H9 (cell line): ENCODE results near the gene ROPN1B. TPM values are rescaled to one million over a fixed set of nuclear protein-coding genes. Genes with fewer than 3 reads are reported as not detected.

Experiments used
- DNase-seq: peaks from one replicate; pipeline ENCODE4 v3.0.0-alpha.2; 2017
- H2AFZ ChIP-seq: one replicate; pipeline ENCODE4 v1.6.1; 2013; ENCODE audit warnings: mild to moderate bottlenecking, low read length, control low read depth, moderate library complexity
- H2AK5ac ChIP-seq: 2 replicates; pipeline ENCODE4 v1.6.1; 2013; ENCODE audit warnings: low read length, control low read depth, mixed read lengths; ENCODE audit not compliant: insufficient read length
- H2BK120ac ChIP-seq: one replicate; pipeline ENCODE4 v1.6.1; 2013; ENCODE audit warnings: low read depth, mild to moderate bottlenecking, low read length, control low read depth, inconsistent platforms; ENCODE audit not compliant: poor library complexity, severe bottlenecking
- H2BK12ac ChIP-seq: 2 replicates; pipeline ENCODE4 v1.6.1; 2013; ENCODE audit warnings: low read length, control low read depth, mixed read lengths, low read depth; ENCODE audit not compliant: insufficient read length
- H2BK15ac ChIP-seq: 2 replicates; pipeline ENCODE4 v1.6.1; 2013; ENCODE audit warnings: low read depth, low read length, control low read depth
- H2BK20ac ChIP-seq: one replicate; pipeline ENCODE4 v1.6.1; 2013; ENCODE audit warnings: low read depth, mild to moderate bottlenecking, low read length, control low read depth, inconsistent platforms; ENCODE audit not compliant: poor library complexity, severe bottlenecking
- H2BK5ac ChIP-seq: 2 replicates; pipeline ENCODE4 v1.6.1; 2013; ENCODE audit warnings: low read length, control low read depth, mixed read lengths; ENCODE audit not compliant: insufficient read length
- H3K14ac ChIP-seq: 2 replicates; pipeline ENCODE4 v1.6.1; 2013; ENCODE audit warnings: low read length, control low read depth; ENCODE audit not compliant: insufficient read depth
- H3K18ac ChIP-seq: 2 replicates; pipeline ENCODE4 v1.6.1; 2013; ENCODE audit warnings: low read depth, mild to moderate bottlenecking, mixed read lengths, low read length, control low read depth; ENCODE audit not compliant: insufficient read length
- H3K23ac ChIP-seq: 2 replicates; pipeline ENCODE4 v1.6.1; 2013; ENCODE audit warnings: low read length, control low read depth, mixed read lengths, low read depth; ENCODE audit not compliant: insufficient read length
- H3K23me2 ChIP-seq: 2 replicates; pipeline ENCODE4 v1.6.1; 2013; ENCODE audit warnings: low read depth, mild to moderate bottlenecking, mixed read lengths, low read length, control low read depth; ENCODE audit not compliant: insufficient read length, poor library complexity, severe bottlenecking
- H3K27ac ChIP-seq: 2 replicates; pipeline ENCODE4 v1.5.1; 2013; ENCODE audit warnings: low read length, control low read depth, mixed read lengths, low read depth; ENCODE audit not compliant: insufficient read length
- H3K27me3 ChIP-seq: 2 replicates; pipeline ENCODE4 v1.6.1; 2013; ENCODE audit warnings: low read length, control low read depth, inconsistent platforms; ENCODE audit not compliant: insufficient read depth
- H3K4ac ChIP-seq: 2 replicates; pipeline ENCODE4 v1.6.1; 2013; ENCODE audit warnings: low read depth, mild to moderate bottlenecking, control low read depth, inconsistent platforms, low read length, moderate library complexity
- H3K4me1 ChIP-seq: 2 replicates; pipeline ENCODE4 v1.6.1; 2013; ENCODE audit warnings: low read length, control low read depth, inconsistent platforms; ENCODE audit not compliant: insufficient read depth
- H3K4me2 ChIP-seq: 2 replicates; pipeline ENCODE4 v1.6.1; 2013; ENCODE audit warnings: low read length, control low read depth, mixed read lengths; ENCODE audit not compliant: insufficient read length, insufficient read depth
- H3K56ac ChIP-seq: 2 replicates; pipeline ENCODE4 v1.6.1; 2013; ENCODE audit warnings: low read depth, mild to moderate bottlenecking, mixed read lengths, low read length, control low read depth; ENCODE audit not compliant: insufficient read length
- H3K79me1 ChIP-seq: 2 replicates; pipeline ENCODE4 v1.6.1; 2013; ENCODE audit warnings: low read depth, mild to moderate bottlenecking, moderate library complexity, low read length, control low read depth, inconsistent platforms; ENCODE audit not compliant: insufficient read depth, poor library complexity, severe bottlenecking
- H3K79me2 ChIP-seq: 2 replicates; pipeline ENCODE4 v1.6.1; 2013; ENCODE audit warnings: low read length, control low read depth, inconsistent platforms; ENCODE audit not compliant: insufficient read depth
- H3K9ac ChIP-seq: 2 replicates; pipeline ENCODE4 v1.6.1; 2013; ENCODE audit warnings: low read length, control low read depth, mixed read lengths; ENCODE audit not compliant: insufficient read length; ENCODE audit errors: extremely low read depth
- H3K9me3 ChIP-seq: one replicate; pipeline ENCODE4 v1.6.1; 2013; ENCODE audit warnings: low read depth, low read length, inconsistent platforms; ENCODE audit not compliant: control insufficient read depth
- H3T11ph ChIP-seq: one replicate; pipeline ENCODE4 v1.6.1; 2013; ENCODE audit warnings: mild to moderate bottlenecking, low read length, control low read depth, inconsistent platforms
- H4K20me1 ChIP-seq: one replicate; pipeline ENCODE4 v1.6.1; 2013; ENCODE audit not compliant: control insufficient read depth, insufficient read length, insufficient read depth
- H4K5ac ChIP-seq: 2 replicates; pipeline ENCODE4 v1.6.1; 2013; ENCODE audit warnings: low read depth, mild to moderate bottlenecking, mixed read lengths, low read length, control low read depth; ENCODE audit not compliant: insufficient read length
- H4K8ac ChIP-seq: replicated peaks from 2 replicates; pipeline ENCODE4 v1.6.1; 2013; ENCODE audit warnings: low read length, control low read depth, mixed read lengths, low read depth; ENCODE audit not compliant: insufficient read length
- H4K91ac ChIP-seq: 2 replicates; pipeline ENCODE4 v1.6.1; 2013; ENCODE audit warnings: low read depth, mild to moderate bottlenecking, moderate library complexity, mixed read lengths, low read length, control low read depth; ENCODE audit not compliant: insufficient read length
- H3K27ac Mint-ChIP-seq, 3 experiments: 2 replicates in 2 of 3; 3 replicates in 1 of 3; pipeline ENCODE4 v1.8.0; 2020 to 2021; ENCODE audit warnings: mixed read lengths in 3 of 3, mild to moderate bottlenecking in 1 of 3, moderate library complexity in 1 of 3
- H3K27me3 Mint-ChIP-seq: 2 replicates; pipeline ENCODE4 v1.8.0; 2021; ENCODE audit warnings: low read depth, mild to moderate bottlenecking, moderate library complexity, mixed read lengths
- H3K36me3 Mint-ChIP-seq, 3 experiments: 2 replicates in 2 of 3; 3 replicates in 1 of 3; pipeline ENCODE4 v1.8.0; 2020 to 2021; ENCODE audit warnings: low read depth in 3 of 3, mixed read lengths in 3 of 3; ENCODE audit not compliant: insufficient read depth in 1 of 3
- H3K4me1 Mint-ChIP-seq, 2 experiments: 2 replicates each; pipeline ENCODE4 v1.8.0; 2020; ENCODE audit warnings: mixed read lengths in 2 of 2
- H3K4me3 Mint-ChIP-seq, 2 experiments: 2 replicates in 1 of 2; 3 replicates in 1 of 2; pipeline ENCODE4 v1.8.0; 2020 to 2021; ENCODE audit warnings: mild to moderate bottlenecking in 2 of 2, mixed read lengths in 2 of 2, moderate library complexity in 1 of 2
- H3K9me3 Mint-ChIP-seq, 2 experiments: 2 replicates in 1 of 2; 3 replicates in 1 of 2; pipeline ENCODE4 v1.8.0; 2020; ENCODE audit warnings: mild to moderate bottlenecking in 2 of 2, mixed read lengths in 2 of 2, moderate library complexity in 1 of 2
- CTCF ChIP-seq: fragments of 200-600 bp; sonication (generic); conservative IDR thresholded peaks from 3 replicates; pipeline ENCODE4 v1.8.0; 2021; ENCODE audit warnings: antibody characterized with exemption, mild to moderate bottlenecking
- total RNA-seq: library from RNA; stranded (reverse); gene quantifications from 2 replicates; pipeline ENCODE4 v1.2.1, GENCODE V29; 2021

Gene ROPN1B
- total RNA-seq, 1 experiment from 2014 or later = not detected

- Histone ChIP-seq H3K14ac (no peak overlapping the region), H2BK12ac (no peak overlapping the region), H3K79me1 (no peaks in the 10 kb centered on the region), H3K23ac (no peak overlapping the region), H2BK20ac (no peak overlapping the region), H3K4me1 (no peaks in the 10 kb centered on the region), H3K27ac (no peak overlapping the region), H2BK5ac (no peak overlapping the region), H3K4ac (no peak overlapping the region), H2AFZ (no peak overlapping the region), H3K18ac (no peak overlapping the region), H3K9ac (no peak overlapping the region), H3K9me3 (no peaks in the 10 kb centered on the region), H4K5ac (no peak overlapping the region), H2AK5ac (no peak overlapping the region), H2BK120ac (no peak overlapping the region), H2BK15ac (no peak overlapping the region), H4K91ac (no peak overlapping the region), H4K20me1 (no peaks in the 10 kb centered on the region), H3K27me3 (no peaks in the 10 kb centered on the region), H3K4me2 (no peak overlapping the region), H3T11ph (no peak overlapping the region), H3K79me2 (no peaks in the 10 kb centered on the region), H3K56ac (no peak overlapping the region), H4K8ac (no peak overlapping the region), H3K23me2 (no peaks in the 10 kb centered on the region)
- Mint-ChIP-seq H3K27me3 (peaks cover 34% of the 10 kb centered on the region), H3K4me3 (no peak overlapping the region), H3K9me3 (peaks cover 35 to 48% of the 10 kb centered on the region in 2 experiments), H3K4me1 (no peaks in the 10 kb centered on the region; a peak in 1 of 4 replicates), H3K27ac (no peak overlapping the region), H3K36me3 (peaks cover 5 to 23% (median 9%) of the 10 kb centered on the region in 3 experiments; a peak in 5 of 7 replicates)
- no peak for DNase-seq
- no peak for TF ChIP-seq CTCF
These were observed 33.2 kb downstream of the ROPN1B start for GRCh38 chr3:126002189-126002588.
